ENCODE results near the gene USP34. TPM values are rescaled to one million over a fixed set of nuclear protein-coding genes. Genes with fewer than 3 reads are reported as not detected.

USP34 gene
- total and polyA plus RNA-seq, 5 donors, result 37.3 to 78.0 (median 61.4) TPM

- Histone ChIP-seq H3K27ac (ENCODE audit: low read length) (peak overlapping the region; percentile 37), H3K4me1 (ENCODE audit: control insufficient read depth, insufficient read depth, low read length) (peaks cover 17% of the 10 kb centered on the region), H3K4me3 (ENCODE audit: low read length) (no peak overlapping the region), H3K9me3 (ENCODE audit: control insufficient read depth, low read length) (no peaks in the 10 kb centered on the region), H3K27me3 (ENCODE audit: control insufficient read depth, insufficient read depth) (no peaks in the 10 kb centered on the region)
- intact Hi-C loops (cut with DNase I), result no loop called here
- ATAC-seq (no peak), DNase-seq (no peak)
- WGBS, result 56% methylated on average over 10 of the region's 10 CpGs
Measured at GRCh38 chr2:61181382-61182058, 289.4 kb downstream of the USP34 start.

- H3K27me3 ChIP-seq (ENCODE audit: control insufficient read depth, insufficient read depth), result no peaks in the 10 kb centered on the region
- H3K9me3 ChIP-seq (ENCODE audit: control insufficient read depth, low read length), result no peaks in the 10 kb centered on the region
- H3K4me3 ChIP-seq (ENCODE audit: low read length), result no peak overlapping the region
- peaks cover 17% of the 10 kb centered on the region for H3K4me1 ChIP-seq (ENCODE audit: control insufficient read depth, insufficient read depth, low read length)
- intact Hi-C loops (cut with DNase I), result no loop called here
- 72% methylated on average over 6 of the region's 6 CpGs for WGBS
- peak overlapping the region; percentile 31 for H3K27ac ChIP-seq (ENCODE audit: low read length)
- no peak for ATAC-seq
- no peak for DNase-seq
Measured at GRCh38 chr2:61180686-61181085, 290.2 kb downstream of the USP34 start.

DNA sequence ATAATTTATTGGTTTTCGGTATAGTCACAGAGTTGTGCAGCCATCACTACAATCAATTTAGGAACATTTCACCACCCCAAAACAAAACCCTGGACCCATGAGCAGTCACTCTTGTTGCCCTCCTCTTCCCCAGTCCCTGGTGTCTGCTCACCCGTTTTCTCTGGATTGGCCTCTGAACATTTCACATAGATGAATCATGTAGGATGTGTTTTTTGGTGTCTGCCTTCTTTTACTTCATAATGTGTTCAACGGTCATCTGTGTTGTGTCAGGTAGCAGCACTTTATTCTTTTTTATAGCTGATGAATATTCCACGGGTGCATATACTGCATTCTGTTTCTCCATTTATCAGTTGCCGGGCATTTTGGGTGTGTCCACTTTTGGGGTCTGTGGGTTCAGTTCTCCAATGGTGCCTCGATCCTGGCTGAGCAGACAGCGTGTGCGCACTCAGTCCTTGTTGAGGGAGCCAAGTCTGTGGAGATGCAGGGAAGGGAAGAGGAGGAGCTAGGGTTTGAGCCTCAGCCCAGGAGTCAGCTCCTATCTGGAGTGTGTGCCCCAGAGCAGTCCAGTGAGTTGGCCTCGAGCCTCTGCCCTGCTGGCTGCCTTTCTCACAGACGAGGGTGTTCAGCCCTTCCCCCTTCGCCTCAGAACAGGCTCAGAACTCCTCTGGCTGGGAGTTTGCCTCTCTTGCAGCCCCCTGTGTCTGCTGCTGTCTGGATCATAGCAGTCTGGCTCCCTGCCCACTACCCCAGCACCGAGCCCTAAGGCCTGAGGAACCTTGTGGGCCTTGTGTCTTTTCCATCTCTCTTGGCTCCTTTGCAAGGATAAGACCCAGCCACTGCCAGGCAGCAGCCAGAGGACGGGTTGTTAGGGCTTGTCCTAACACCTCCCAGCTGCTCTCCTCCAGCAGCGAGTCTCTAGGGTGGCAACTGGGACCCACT, 290.9 kb downstream of the USP34 start:
- peak overlapping the region; percentile 31 for H3K27ac ChIP-seq (ENCODE audit: low read length)
- DNase-seq (peak; percentile 87 to 95 (median 94)), ATAC-seq (peak; percentile 66 to 78)
- H3K4me1 ChIP-seq (ENCODE audit: control insufficient read depth, insufficient read depth, low read length), result peaks cover 17% of the 10 kb centered on the region
- intact Hi-C loops (cut with DNase I), result no loop called here
- 35% methylated on average over 14 of the region's 14 CpGs for WGBS
- no peaks in the 10 kb centered on the region for H3K9me3 ChIP-seq (ENCODE audit: control insufficient read depth, low read length)
- no peak overlapping the region for H3K4me3 ChIP-seq (ENCODE audit: low read length)
- no peaks in the 10 kb centered on the region for H3K27me3 ChIP-seq (ENCODE audit: control insufficient read depth, insufficient read depth)

DNA sequence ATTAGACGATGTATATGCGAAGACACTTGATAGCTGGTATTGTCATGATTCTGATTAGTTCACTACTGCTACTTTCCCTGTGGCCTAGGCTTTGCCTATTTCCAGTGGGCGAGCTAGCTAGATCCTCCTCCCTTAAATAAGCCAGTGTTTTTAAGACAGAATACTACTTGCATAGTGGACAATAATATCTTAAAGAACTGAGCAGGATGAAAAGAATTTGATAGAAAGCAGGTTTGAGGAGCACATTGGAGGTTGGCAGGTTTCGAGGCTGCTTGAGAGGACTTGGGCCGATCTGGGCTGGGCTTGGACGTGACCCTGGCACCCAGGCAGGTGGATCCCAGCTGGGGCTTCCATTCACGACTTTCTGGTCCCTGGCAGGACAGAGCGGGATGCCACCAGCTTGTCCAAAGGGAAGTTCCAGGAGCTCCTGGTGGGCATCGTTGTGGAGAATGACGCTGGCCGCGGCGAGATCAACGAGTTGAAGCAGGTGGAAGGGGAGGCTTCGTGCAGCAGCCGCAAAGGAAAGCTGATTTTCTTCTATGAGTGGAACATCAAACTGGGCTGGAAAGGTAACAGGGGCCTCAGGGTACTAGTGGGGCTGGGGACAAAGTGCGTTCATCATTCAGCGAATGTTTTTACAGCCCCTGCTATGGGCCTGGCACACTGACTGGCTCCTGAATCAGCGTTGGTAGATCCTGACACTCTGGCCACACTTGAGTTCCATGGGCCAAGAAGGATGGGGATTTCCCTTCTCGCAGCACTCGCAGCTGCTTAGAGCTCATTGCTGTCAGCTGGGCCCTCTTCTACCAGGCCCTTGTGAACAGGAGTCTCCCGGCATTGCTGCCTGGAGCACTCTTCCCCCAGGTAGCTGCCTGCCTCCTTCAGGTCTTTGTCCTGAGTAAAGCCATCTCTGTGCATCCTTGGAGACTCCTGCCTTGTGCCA, 292.0 kb downstream of the USP34 start:
- Histone ChIP-seq H3K27ac (ENCODE audit: low read length) (no peak overlapping the region), H3K4me3 (ENCODE audit: low read length) (no peak overlapping the region), H3K9me3 (ENCODE audit: control insufficient read depth, low read length) (no peaks in the 10 kb centered on the region), H3K4me1 (ENCODE audit: control insufficient read depth, insufficient read depth, low read length) (peaks cover 17% of the 10 kb centered on the region), H3K27me3 (ENCODE audit: control insufficient read depth, insufficient read depth) (no peaks in the 10 kb centered on the region)
- WGBS, result 86% methylated on average over 22 of the region's 22 CpGs
- intact Hi-C loops (cut with DNase I), result no loop called here
- ATAC-seq (no peak), DNase-seq (peak in 2 of 3 donors; percentile 53 to 67)

DNA sequence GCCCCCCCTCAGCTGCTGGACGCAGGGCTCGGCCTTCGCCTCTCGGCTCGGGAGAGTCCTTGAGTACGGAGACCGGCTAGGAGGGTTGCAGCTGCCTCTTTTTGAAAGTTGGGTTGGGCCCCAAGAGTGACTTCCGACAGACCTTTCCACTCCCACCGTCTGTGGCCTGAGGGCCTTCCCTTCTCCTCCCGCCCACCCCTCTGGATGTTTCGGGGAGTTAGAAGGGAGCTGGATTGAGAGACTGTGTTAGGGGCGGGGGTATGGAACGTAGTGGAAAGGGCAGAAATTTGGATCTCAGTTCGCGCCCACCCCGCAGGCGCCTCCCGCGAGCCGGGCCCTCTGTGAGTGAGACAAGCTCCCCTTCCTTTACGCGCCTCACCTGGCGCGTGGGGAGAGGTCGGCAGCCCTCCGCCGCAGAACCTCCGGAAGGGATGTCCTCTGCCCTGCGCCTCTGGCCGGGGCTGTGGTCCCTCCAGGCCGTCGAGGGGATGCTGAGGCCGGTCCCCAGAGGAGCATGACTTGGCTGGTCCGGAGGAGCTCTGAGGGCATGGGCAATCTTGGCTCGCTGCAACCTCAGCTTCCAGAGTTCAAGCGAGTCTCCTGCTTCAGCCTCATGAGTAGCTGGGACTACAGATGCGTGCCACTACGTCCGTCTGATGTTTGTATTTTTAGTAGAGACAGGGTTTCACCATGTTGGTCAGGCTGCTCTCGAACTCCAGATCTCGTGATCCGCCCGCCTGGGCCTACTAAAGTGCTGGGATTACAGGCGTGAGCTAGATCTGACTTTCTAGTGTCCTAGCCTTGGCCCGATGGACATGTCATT, 292.9 kb downstream of the USP34 start:
- Histone ChIP-seq H3K4me3 (ENCODE audit: low read length) (peak overlapping the region; percentile 84), H3K27ac (ENCODE audit: low read length) (peak overlapping the region; percentile 96), H3K4me1 (ENCODE audit: control insufficient read depth, insufficient read depth, low read length) (peaks cover 18% of the 10 kb centered on the region), H3K9me3 (ENCODE audit: control insufficient read depth, low read length) (no peaks in the 10 kb centered on the region), H3K27me3 (ENCODE audit: control insufficient read depth, insufficient read depth) (no peaks in the 10 kb centered on the region)
- peak; percentile 40 to 74 (median 69) for DNase-seq
- ATAC-seq, result peak; percentile 0 to 2
- intact Hi-C loops (cut with DNase I), result no loop called here
- WGBS, result 16% methylated on average over 44 of the region's 45 CpGs

DNA sequence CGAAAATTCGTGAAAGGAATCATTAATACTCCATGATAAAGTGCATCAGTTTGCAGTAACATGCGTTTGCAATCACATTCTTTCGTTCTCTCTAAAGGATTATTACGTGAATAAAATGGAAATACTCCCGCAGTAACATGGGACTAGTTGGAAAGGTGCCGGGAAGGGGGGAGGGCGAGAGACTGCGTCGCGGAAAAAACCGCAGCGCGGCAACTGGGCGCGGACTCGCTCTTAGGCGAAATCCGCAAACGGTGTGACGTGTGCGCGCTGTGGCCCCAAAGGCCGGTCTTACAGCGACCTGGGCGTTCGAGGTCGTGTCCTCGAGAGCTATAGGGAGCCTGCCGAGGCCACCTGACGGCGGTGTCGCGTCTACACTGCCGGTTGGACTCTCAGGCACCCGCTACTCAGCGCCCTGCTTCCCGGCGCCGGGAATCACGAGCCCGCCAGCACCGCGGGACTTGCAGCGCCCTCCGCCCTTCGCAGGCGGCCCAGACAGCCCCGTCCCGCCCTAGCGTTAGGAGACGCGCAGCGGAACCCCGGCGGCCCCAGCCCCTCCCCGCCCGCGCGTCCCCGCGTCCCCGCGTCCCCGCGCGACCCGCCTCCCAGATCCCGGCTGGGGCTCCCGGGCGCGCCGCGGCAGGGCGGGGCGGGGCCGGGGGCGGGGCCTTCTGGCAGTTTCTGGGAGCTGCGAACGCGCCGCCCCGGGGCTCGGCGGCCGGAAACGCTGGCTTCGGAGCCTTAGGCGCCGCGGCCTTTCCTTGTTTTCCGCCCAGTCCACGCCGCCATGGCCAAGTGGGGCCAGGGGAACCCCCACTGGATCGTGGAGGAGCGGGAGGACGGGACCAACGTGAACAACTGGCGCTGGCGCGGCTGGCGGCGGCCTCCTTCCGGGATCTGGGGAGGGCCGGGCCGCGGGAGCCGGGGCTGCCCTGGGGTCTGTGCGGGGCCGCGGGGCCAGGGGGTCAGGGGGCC, 293.8 kb downstream of the USP34 start:
- Histone ChIP-seq H3K4me1 (ENCODE audit: control insufficient read depth, insufficient read depth, low read length) (peaks cover 20% of the 10 kb centered on the region), H3K27me3 (ENCODE audit: control insufficient read depth, insufficient read depth) (no peaks in the 10 kb centered on the region), H3K9me3 (ENCODE audit: control insufficient read depth, low read length) (no peaks in the 10 kb centered on the region), H3K4me3 (ENCODE audit: low read length) (peak overlapping the region; percentile 84), H3K27ac (ENCODE audit: low read length) (peak overlapping the region; percentile 99)
- intact Hi-C loops (cut with DNase I), result no loop called here
- WGBS, result under 1% methylated on average over 111 of the region's 111 CpGs
- peak; percentile 96 to 99 (median 98) for DNase-seq
- peak; percentile 94 for ATAC-seq

DNA sequence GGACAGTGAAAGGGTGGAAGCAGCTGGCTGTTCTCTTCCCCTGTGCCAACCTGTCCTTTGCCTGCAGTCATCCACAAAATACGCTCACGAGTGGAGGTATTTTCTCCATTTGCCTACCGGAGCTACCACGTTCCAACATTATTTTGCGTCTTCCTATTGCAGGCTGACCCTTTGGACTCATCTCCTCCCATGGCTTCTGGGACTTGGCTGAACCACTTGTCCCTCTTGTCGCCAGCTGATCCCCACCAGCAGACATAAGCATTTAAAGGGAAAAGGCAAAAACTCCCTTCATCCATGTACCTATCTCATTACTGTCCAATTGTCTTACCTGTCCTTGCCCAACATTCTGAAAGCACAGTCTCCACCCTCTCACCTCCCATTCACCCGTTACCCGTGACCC, 295.9 kb downstream of the USP34 start:
- Histone ChIP-seq H3K4me1 (ENCODE audit: control insufficient read depth, insufficient read depth, low read length) (peaks cover 13% of the 10 kb centered on the region), H3K27me3 (ENCODE audit: control insufficient read depth, insufficient read depth) (no peaks in the 10 kb centered on the region), H3K9me3 (ENCODE audit: control insufficient read depth, low read length) (no peaks in the 10 kb centered on the region), H3K4me3 (ENCODE audit: low read length) (no peak overlapping the region), H3K27ac (ENCODE audit: low read length) (no peak overlapping the region)
- DNase-seq, result no peak
- 85% methylated on average over 8 of the region's 8 CpGs for WGBS
- intact Hi-C loops (cut with DNase I), result no loop called here
- ATAC-seq, result no peak

- H3K4me1 ChIP-seq (ENCODE audit: control insufficient read depth, insufficient read depth, low read length), result peaks cover 3% of the 10 kb centered on the region
- intact Hi-C loops (cut with DNase I), result no loop called here
- WGBS, result 65% methylated on average over 4 of the region's 4 CpGs
- H3K27me3 ChIP-seq (ENCODE audit: control insufficient read depth, insufficient read depth), result no peaks in the 10 kb centered on the region
- no peak for ATAC-seq
- DNase-seq, result no peak
- no peaks in the 10 kb centered on the region for H3K9me3 ChIP-seq (ENCODE audit: control insufficient read depth, low read length)
- no peak overlapping the region for H3K27ac ChIP-seq (ENCODE audit: low read length)
- no peak overlapping the region for H3K4me3 ChIP-seq (ENCODE audit: low read length)
Measured at GRCh38 chr2:61173116-61173515, 297.8 kb downstream of the USP34 start.

DNA sequence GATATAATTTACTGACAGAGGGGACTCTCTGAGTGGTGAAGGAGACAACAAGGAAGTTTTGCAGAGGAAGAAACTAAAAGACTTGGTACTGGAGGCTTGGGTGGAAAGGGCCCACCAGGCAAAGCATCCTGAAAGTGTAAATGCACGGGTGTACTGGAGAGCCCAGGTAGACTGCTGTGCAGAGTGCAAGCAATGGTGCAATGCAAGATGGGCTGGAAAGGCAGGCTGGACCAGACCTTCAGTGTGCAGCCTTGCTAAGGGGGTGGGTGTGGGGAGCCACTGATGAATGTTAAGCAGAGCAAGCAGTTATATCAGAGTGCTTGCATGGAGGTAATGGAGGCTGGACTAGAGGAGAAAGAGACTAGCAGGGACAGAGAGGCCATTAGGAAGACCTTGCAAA, 298.2 kb downstream of the USP34 start:
- no peaks in the 10 kb centered on the region for H3K9me3 ChIP-seq (ENCODE audit: control insufficient read depth, low read length)
- no peaks in the 10 kb centered on the region for H3K27me3 ChIP-seq (ENCODE audit: control insufficient read depth, insufficient read depth)
- intact Hi-C loops (cut with DNase I), result no loop called here
- no peak for DNase-seq
- H3K27ac ChIP-seq (ENCODE audit: low read length), result no peak overlapping the region
- H3K4me1 ChIP-seq (ENCODE audit: control insufficient read depth, insufficient read depth, low read length), result peaks cover 3% of the 10 kb centered on the region
- ATAC-seq, result no peak
- no peak overlapping the region for H3K4me3 ChIP-seq (ENCODE audit: low read length)
- 82% methylated on average over 1 of the region's 1 CpG for WGBS
